ENCODE data around the gene KLF13.

The KLF13 gene

DNA sequence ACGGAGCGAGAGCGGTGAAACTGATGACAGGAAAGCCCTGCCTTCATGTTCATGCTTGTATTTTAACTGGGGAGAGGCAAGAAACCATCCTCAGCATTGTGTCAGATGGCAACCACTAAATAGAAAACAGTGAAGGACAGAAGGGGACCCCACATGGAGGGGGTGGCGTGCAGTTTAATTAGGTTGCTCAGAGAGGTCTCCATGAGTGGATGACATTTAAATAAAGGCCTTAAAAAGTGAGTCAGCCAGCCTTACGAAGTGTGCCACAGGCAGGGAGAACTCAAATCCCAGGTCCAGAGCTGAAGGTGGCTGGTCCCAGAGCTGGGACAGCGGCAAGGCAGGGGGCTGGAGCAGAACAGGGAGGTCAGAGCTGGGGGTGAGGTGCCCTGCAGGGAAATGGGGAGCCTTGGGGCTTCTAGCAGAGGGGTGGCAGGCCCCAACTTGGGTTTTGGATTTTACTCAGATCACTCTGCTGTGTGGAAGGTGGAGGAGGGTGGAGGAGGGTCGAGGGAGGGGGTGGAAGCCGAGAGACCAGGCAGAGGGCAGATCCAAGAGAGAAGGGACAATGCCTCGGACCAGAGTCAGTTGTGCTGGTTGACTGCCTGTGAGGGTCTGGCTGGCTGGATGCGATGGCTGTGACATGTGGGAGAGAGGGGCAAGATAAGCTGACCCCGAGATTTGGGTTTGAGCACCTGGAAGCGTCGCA, 73.7 kb downstream of the KLF13 start:
- DNase-seq (ENCODE audit: low read depth in 2 of 2) = no peak

DNA sequence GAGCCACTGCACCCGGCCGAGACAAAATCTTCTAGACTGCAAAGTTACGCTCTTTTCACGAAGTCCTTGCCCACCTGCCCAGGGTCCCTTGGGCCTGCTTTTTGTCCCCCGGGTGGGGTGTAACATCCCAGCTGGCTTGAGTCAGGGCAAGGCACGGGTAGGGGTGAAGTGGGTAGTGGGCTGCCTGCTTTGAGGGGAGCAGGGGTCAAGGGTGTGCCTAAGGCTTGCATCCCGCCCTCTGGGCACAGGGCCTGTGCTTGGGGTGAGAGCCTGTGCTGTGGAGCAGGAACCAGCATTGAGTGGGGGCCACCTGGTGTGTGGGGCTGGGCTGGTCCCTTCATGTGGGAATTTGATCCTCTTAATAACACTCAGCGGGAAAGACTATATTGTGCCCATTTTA, 74.6 kb downstream of the KLF13 start:
- no peak for DNase-seq (ENCODE audit: low read depth in 2 of 2)

DNA sequence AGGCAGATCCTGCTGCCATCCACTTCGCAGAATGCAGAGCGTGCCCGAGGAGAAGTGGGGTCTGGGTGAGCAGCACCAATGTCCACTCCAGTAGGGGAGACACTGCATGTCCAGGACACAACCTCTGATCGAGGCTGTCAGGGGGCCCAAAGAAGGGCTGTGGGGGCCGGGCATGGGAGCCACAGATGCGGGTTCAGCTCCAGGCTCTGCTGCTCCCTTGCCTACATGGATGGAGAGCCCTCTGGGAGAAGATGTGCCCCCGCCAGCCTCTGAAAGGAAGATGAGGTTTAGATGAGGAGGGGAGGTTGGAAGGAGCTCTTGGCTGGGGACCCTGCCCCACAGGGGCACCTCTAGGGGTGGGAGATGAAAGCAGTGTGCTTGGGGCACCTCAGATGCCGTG, 75.4 kb downstream of the KLF13 start:
- DNase-seq (ENCODE audit: low read depth in 2 of 2) = no peak

DNA sequence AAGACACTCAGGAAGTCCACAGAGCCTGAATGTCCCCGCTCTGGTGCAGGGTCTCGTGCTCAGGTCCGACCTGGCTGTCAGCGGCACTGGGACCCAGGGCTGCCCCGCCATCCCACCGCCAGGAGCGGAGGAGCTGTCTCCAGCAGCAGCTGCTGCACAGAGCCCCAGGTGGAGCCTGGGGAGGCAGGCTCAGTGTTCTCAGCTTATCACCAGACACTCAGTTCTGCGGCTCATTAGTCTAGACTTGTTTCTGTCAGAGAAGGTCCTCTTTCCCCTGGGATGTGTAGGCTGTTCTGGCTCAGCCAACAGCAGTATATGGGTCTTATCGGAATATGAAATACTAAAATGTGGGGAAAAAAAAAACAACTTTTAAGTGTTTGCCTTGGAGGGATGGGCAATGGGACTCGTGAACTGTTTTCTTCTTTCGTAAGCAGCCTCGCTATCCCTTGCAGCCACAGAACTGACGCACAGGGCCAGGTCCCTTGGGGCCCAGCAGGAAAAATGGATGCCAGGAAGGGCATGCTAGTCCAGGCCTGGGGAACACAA, 75.9 kb downstream of the KLF13 start:
- no peak for DNase-seq (ENCODE audit: low read depth in 2 of 2)

DNA sequence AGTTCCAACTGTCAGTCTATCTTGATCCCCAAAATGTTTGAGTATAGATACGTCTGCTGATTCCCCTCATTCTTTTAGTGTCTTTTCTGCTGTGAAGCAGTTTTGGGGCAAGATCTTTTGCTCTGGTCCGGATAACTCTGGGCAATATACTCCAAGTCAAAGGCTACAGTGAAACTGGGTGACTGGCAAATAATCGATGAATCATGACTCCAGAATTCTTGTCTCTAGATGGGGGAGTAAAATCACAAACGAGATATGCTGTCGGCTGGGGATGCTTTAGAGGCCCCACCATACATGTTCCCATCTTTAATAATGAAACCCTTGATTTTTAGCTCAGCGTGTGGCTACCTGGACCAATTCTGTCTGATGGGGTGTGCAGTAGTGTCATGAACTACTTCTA, 76.5 kb downstream of the KLF13 start:
- DNase-seq (ENCODE audit: low read depth in 2 of 2) = no peak

DNA sequence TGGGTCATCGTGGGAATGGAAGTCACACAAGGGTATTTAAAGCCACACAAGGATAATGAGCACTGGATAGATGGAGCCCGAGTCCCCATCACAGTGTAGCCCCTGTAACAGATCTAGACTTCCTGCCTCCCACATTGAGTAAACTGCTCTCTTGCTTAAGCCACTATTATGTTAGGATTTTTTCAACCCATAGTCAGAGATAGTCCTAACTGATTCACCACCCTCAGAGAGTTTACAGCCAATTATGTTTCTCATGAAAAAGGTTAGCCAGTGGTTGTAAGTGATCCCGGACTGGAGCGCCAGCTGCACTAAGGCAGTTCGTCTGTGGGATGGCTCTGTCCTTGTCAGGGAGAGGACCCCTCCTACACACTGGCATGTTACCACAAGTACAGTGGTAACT, 77.0 kb downstream of the KLF13 start:
- no peak for DNase-seq (ENCODE audit: low read depth in 2 of 2)

DNA sequence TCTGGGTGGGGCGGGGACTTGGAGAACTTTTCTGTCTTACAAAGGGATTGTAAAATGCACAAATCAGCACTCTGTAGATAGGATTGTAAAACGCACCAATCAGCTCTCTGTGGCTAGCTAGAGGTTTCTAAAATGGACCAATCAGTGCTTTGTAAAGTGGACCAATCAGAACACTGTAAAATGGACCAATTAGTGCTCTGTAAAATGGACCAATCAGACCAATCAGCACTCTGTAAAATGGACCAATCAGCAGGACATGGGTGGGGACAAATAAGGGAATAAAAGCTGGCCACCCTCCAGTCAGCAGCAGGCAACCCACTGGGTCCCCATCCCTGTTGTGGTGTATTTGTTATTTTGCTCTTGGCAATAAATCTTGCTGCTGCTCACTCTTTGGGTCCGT, 77.7 kb downstream of the KLF13 start:
- no peak for DNase-seq (ENCODE audit: low read depth in 2 of 2)

DNA sequence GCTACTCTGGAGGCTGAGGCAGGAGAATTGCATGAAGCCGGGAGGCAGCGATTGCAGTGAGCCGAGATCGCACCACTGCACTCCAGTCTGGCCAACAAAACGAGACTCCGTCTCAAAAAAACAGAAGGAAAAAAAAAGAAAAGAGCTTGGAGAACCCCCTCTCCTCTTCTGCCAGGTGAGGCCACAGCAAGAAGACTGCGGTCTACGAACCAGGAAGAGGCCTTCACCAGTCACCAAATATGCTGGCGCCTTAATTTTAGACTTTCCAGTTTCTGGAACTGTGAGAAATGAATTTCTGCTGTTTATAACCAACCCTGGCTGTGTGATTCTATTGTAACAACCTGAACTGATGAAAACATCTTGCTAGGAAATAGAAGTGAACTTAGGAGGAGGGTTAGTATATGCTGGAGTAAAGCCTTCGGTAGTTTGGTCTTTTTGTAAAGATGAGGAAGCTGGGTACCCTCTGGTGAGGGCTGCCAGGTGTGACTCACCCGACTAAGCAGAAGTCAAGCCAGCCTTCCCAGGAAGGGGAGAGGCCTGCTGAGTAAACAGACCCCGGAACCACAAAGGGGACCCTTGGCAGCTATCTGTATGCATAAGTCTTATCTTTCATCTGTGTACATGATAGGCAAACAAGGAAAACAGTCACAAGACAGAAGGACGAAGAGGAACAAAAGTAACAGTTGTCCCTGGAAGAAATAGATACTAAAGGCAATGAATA, 78.7 kb downstream of the KLF13 start:
- no peak for DNase-seq (ENCODE audit: low read depth in 2 of 2)

DNA sequence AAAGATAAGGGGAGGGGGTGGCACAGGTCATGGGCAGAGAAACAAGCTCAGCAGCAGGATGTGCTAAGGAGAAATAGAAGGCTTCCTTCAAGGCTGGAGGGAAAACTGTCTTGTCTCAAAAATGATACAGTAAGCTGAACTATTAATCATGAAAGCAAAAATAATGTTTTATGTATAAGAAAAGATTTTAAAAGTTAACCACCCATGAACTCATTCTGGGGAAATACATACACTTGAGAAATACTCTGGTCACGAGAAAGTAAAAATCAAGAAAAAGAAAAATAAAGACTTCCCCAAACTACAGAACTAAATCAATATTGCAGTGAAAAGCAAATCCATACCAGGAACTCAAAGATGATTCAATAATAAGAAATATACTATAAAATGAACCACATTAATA, 80.7 kb downstream of the KLF13 start:
- no peak for DNase-seq (ENCODE audit: low read depth in 2 of 2)

DNA sequence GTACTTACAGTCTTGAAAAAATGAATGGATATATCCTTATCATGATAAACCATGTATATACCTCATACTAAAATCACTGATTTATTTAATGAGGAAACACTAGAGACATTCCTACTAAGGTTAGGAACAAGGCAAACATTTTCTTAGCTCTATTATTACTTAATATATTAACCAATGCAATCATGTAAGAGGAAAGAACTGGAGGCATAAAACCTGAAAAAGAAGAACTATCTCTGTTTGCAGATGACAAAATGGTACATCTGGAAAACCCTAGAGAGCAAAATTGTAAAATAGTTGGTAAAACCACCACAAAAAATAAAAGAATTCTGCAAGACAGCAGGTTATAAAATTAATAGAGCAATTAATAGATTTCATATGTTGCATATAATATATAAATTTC, 81.2 kb downstream of the KLF13 start:
- DNase-seq (ENCODE audit: low read depth in 2 of 2) = no peak

DNA sequence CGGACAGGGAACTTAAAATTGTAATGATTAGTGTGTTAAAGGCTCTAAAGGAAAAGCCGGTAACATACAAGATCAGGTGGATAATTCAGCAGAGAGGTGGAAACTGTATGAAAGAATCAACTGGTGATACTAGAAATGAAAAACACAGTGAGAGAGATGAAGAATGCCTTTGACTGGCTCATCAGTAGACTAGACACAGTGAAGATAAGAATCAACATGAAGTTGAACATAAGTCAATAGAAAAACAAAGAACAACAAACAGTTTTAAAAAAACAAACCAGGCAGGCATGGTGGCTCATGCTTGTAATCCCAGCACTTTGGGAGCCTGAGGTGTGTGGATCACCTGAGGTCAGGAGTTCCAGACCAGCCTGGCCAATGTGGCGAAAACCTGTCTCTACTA, 82.1 kb downstream of the KLF13 start:
- DNase-seq (ENCODE audit: low read depth in 2 of 2) = no peak

DNA sequence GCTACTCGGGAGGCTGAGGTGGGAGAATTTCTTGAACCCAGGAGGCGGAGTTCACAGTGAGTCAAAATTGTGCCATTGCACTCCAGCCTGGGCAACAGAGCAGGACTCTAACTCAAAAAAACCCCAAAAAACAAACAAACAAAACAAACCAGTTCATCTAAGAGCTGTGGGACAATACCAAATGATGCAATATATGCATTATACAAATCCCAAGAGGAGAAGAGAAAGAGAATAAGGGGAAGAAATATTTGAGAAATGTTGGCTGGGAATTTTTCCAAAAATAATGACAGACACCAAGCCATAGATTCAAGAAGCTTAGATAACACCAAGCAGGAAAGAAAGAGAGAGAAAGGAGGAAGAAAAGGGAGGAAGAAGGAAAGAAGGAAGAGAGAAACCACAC, 82.5 kb downstream of the KLF13 start:
- no peak for DNase-seq (ENCODE audit: low read depth in 2 of 2)

DNA sequence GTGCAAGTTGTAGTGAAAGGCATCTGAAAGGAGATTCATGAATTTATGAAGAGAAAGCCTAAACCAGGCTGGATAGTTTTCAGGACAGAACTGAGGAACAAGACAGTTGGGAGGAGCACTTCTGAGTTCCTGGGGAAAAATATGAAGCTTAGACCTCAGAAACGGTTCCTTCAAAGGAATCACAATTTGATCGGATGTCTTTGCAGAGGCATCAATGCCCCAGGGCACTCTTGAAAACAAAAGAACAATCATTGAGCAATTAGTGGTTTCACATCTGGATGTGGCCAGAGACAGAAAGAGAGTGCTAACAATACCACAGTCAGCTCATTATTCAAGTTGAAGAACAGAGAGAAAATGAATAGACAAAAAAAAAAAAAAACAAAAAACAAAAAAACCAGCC, 86.2 kb downstream of the KLF13 start:
- DNase-seq (ENCODE audit: low read depth in 2 of 2) = no peak

DNA sequence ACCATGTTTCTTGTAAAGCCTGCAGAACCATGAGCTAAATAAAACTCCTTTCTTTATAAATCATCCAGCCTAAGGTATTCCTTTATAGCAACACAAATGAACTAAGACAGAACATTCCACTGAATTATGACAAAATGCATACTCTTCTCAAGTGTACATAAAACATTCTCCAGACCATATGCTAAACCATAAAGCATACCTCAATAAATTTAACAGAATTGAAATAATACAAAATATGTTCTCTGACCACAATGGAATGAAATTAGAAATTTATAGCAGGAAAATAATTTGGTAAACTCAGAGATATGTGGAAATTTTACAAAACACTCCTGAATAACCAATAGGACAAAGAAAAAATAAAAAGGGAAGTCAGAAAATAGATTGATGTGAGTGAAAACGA, 88.6 kb downstream of the KLF13 start:
- DNase-seq (ENCODE audit: low read depth in 2 of 2) = no peak

DNA sequence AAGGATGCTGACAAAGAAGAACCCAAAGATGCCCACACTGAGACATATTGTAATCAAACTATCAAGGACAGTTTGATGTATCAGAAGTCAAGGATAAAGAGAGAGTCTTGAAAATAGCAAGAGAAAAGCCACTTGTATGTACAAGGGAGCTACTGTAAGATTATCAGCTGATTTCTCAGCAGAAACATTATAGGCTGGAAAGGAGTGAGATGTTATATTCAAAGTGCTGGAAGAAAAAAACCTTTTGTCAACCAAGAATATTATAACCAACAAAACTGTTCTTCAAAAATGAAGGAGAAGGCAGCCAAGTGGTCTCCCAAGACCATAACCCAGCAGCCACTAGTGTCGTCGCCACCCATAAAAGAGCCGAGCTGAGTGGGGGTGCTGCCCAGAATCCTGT, 93.2 kb downstream of the KLF13 start:
- DNase-seq (ENCODE audit: low read depth in 2 of 2) = no peak

DNA sequence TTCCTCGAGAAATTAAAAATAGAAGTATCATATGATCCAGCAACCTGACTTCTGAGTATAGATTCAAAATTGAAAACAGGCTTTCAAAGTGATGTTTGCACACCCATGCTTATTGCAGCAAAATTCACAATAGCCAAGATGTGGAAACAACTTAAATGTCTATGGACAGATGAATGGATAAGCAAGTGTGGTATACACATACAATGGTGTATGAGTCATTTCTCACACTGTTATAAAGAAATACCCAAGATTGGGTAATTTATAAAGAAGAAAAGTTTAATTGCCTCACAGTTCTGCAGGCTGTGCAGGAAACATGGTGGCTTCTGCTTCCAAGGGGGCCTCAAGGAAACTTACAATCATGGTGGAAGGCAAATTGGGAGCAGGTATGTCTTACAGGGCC, 100.8 kb downstream of the KLF13 start:
- DNase-seq (ENCODE audit: low read depth in 2 of 2) = no peak
